T-cell (primary cell): Measurements from ENCODE around the gene ADGRD1. TPM values are rescaled to one million over a fixed set of nuclear protein-coding genes. Genes with fewer than 3 reads are reported as not detected.

Experiments
- ATAC-seq, 4 experiments: fragments of 200-7000 bp in 3 of 4; fragments of 150-1000 bp in 1 of 4; cut with Tn5 transposase; replicated peaks in 1 of 4; 1 replicate in 3 of 4; 2 replicates in 1 of 4; pipeline ENCODE4 v1.10.0; 2021; ENCODE audit warnings: moderate library complexity in 3 of 4, mild to moderate bottlenecking in 2 of 4, moderate number of reproducible peaks in 1 of 4
- CTCF ChIA-PET, 2 donors: fragments of 300-600 bp; sonication (Branson Sonifier 250); formaldehyde crosslinking; loops; one replicate each; lab custom pipeline; 2022; ENCODE audit warnings: antibody characterized with exemption in 2 of 2; lab: Charles Lee
- POLR2A ChIA-PET, 2 donors: fragments of 300-600 bp; sonication (Branson Sonifier 250); formaldehyde crosslinking; loops; one replicate each; lab custom pipeline; 2022; ENCODE audit warnings: antibody characterized with exemption in 2 of 2; lab: Charles Lee
- DNase-seq, 35 experiments: peaks; one replicate each; pipeline versions ENCODE4 v3.0.0 to v3.0.0-alpha.2; 2013 to 2023
- H3K27ac ChIP-seq: one replicate; pipeline ENCODE4 v1.5.1; 2013; ENCODE audit warnings: low read length
- H3K27me3 ChIP-seq, 2 experiments: replicated peaks in 1 of 2; 1 replicate in 1 of 2; 2 replicates in 1 of 2; pipeline versions ENCODE4 v1.6.1 to v1.7.0; 2013; ENCODE audit warnings: low read length in 1 of 2, mixed read lengths in 1 of 2; ENCODE audit not compliant: control insufficient read depth in 2 of 2, insufficient read depth in 2 of 2; ENCODE audit errors: extremely low read depth in 1 of 2
- H3K36me3 ChIP-seq, 2 donors: 1 replicate in 1 of 2; 2 replicates in 1 of 2; pipeline versions ENCODE4 v1.6.1 to v1.7.0; 2013; ENCODE audit warnings: low read length in 1 of 2; ENCODE audit not compliant: control insufficient read depth in 2 of 2, insufficient read depth in 1 of 2; ENCODE audit errors: extremely low read depth in 1 of 2
- H3K4me1 ChIP-seq, 2 experiments: 1 replicate in 1 of 2; 2 replicates in 1 of 2; pipeline versions ENCODE4 v1.6.1 to v1.7.0; 2013; ENCODE audit warnings: low read length in 2 of 2, mixed read lengths in 1 of 2; ENCODE audit not compliant: insufficient read depth in 2 of 2, control insufficient read depth in 1 of 2; ENCODE audit errors: extremely low read depth in 1 of 2
- H3K4me3 ChIP-seq, 2 donors: 1 replicate in 1 of 2; 2 replicates in 1 of 2; pipeline versions ENCODE4 v1.5.1 to v1.7.0; 2013; ENCODE audit warnings: mild to moderate bottlenecking in 2 of 2, low read length in 1 of 2, moderate library complexity in 1 of 2; ENCODE audit not compliant: control insufficient read depth in 1 of 2; ENCODE audit errors: extremely low read depth in 1 of 2
- H3K9me3 ChIP-seq: 2 replicates; pipeline ENCODE4 v1.7.0; 2013
- H3K27ac Mint-ChIP-seq, 2 donors: one replicate each; pipeline ENCODE4 v1.8.0; 2020 to 2021; ENCODE audit warnings: mild to moderate bottlenecking in 2 of 2, mixed read lengths in 2 of 2
- H3K27me3 Mint-ChIP-seq, 2 donors: one replicate each; pipeline ENCODE4 v1.8.0; 2021 to 2022; ENCODE audit warnings: mixed read lengths in 2 of 2
- H3K36me3 Mint-ChIP-seq: one replicate; pipeline ENCODE4 v1.8.0; 2021; ENCODE audit warnings: mixed read lengths
- H3K4me1 Mint-ChIP-seq, 3 donors: one replicate each; pipeline ENCODE4 v1.8.0; 2020 to 2022; ENCODE audit warnings: mixed read lengths in 3 of 3, mild to moderate bottlenecking in 1 of 3
- H3K4me3 Mint-ChIP-seq, 3 donors: one replicate each; pipeline ENCODE4 v1.8.0; 2020 to 2022; ENCODE audit warnings: mild to moderate bottlenecking in 3 of 3, mixed read lengths in 3 of 3, moderate library complexity in 3 of 3
- H3K9me3 Mint-ChIP-seq, 3 donors: one replicate each; pipeline ENCODE4 v1.8.0; 2020 to 2022; ENCODE audit warnings: mixed read lengths in 3 of 3
- WGBS: methylation state at CpG from one replicate; pipeline ENCODE4 v1.1.5; 2013; ENCODE audit warnings: missing lambda C conversion rate; ENCODE audit not compliant: insufficient coverage; 5-methylcytosine and 5-hydroxymethylcytosine counted together
- total RNA-seq, 35 experiments: library from RNA in 6 of 35; stranded (reverse) in 6 of 35; fragments of 120-200 nt in 1 of 35; gene quantifications; one replicate each; pipeline versions ENCODE4 v1.2.1 to v1.2.4 and lab custom pipeline; 2013 to 2026

Gene ADGRD1
- total RNA-seq, 5 donors from 2014 or later (not counting 1 experiment from before 2014, with no cell fraction given) = 0.29 to 1.1 (median 0.43) TPM; not detected in 1

GRCh38 chr12:131004166-131004565 is 50.5 kb downstream of the ADGRD1 start:
- Histone ChIP-seq H3K4me3 (no peak overlapping the region), H3K27me3 (peaks cover 0 to 27% of the 10 kb centered on the region in 2 experiments), H3K36me3 (no peaks in the 10 kb centered on the region), H3K9me3 (no peaks in the 10 kb centered on the region), H3K27ac (no peak overlapping the region), H3K4me1 (no peaks in the 10 kb centered on the region)
- Mint-ChIP-seq H3K36me3 (no peaks in the 10 kb centered on the region), H3K27ac (no peak overlapping the region), H3K4me1 (no peaks in the 10 kb centered on the region), H3K4me3 (peak overlapping the region in 1 of 3 donors; percentile 44), H3K9me3 (no peaks in the 10 kb centered on the region), H3K27me3 (peaks cover 3 to 8% of the 10 kb centered on the region in 2 donors)
- no peak for DNase-seq
- ATAC-seq = no peak
- 77% methylated on average over 17 of the region's 22 CpGs for WGBS
- POLR2A ChIA-PET = no interaction called here
- CTCF ChIA-PET = no interaction called here

GRCh38 chr12:131005161-131006035 is 51.7 kb downstream of the ADGRD1 start:
- ChIA-PET CTCF (no interaction called here), POLR2A (no interaction called here)
- peaks cover 6 to 8% of the 10 kb centered on the region in 2 donors for H3K27me3 Mint-ChIP-seq
- Histone ChIP-seq H3K9me3 (no peaks in the 10 kb centered on the region), H3K27me3 (peaks cover 0 to 27% of the 10 kb centered on the region in 2 experiments), H3K27ac (no peak overlapping the region), H3K4me1 (no peaks in the 10 kb centered on the region), H3K36me3 (no peaks in the 10 kb centered on the region), H3K4me3 (no peak overlapping the region)
- WGBS = 72% methylated on average over 12 of the region's 18 CpGs
- no peak overlapping the region for H3K27ac Mint-ChIP-seq
- ATAC-seq (peak in 1 of 4 experiments; percentile 27), DNase-seq (no peak)
- no peaks in the 10 kb centered on the region for H3K36me3 Mint-ChIP-seq
- H3K9me3 Mint-ChIP-seq = no peaks in the 10 kb centered on the region
- H3K4me1 Mint-ChIP-seq = no peaks in the 10 kb centered on the region
- H3K4me3 Mint-ChIP-seq = no peak overlapping the region

GRCh38 chr12:131006036-131006735 is 52.5 kb downstream of the ADGRD1 start:
- H3K27ac ChIP-seq = no peak overlapping the region
- DNase-seq (no peak), ATAC-seq (no peak)
- POLR2A ChIA-PET = no interaction called here
- peaks cover 8% of the 10 kb centered on the region in 2 donors for H3K27me3 Mint-ChIP-seq
- H3K4me1 Mint-ChIP-seq = no peaks in the 10 kb centered on the region
- CTCF ChIA-PET = no interaction called here
- 60% methylated on average over 14 of the region's 21 CpGs for WGBS
- no peaks in the 10 kb centered on the region for H3K9me3 ChIP-seq
- no peak overlapping the region for H3K27ac Mint-ChIP-seq
- no peaks in the 10 kb centered on the region for H3K36me3 Mint-ChIP-seq
- H3K27me3 ChIP-seq = peaks cover 0 to 27% of the 10 kb centered on the region in 2 experiments
- no peak overlapping the region for H3K4me3 ChIP-seq
- H3K4me1 ChIP-seq = no peaks in the 10 kb centered on the region
- no peaks in the 10 kb centered on the region for H3K36me3 ChIP-seq
- no peak overlapping the region for H3K4me3 Mint-ChIP-seq
- no peaks in the 10 kb centered on the region for H3K9me3 Mint-ChIP-seq

- 70% methylated on average over 20 of the region's 20 CpGs for WGBS
- ChIA-PET POLR2A (no interaction called here), CTCF (no interaction called here)
- H3K27ac Mint-ChIP-seq = no peak overlapping the region
- ATAC-seq (no peak), DNase-seq (no peak)
- H3K4me1 Mint-ChIP-seq = no peaks in the 10 kb centered on the region
- Histone ChIP-seq H3K9me3 (no peaks in the 10 kb centered on the region), H3K36me3 (no peaks in the 10 kb centered on the region), H3K27me3 (peaks cover 0 to 27% of the 10 kb centered on the region in 2 experiments), H3K4me1 (no peaks in the 10 kb centered on the region), H3K27ac (no peak overlapping the region), H3K4me3 (no peak overlapping the region)
- H3K9me3 Mint-ChIP-seq = no peaks in the 10 kb centered on the region
- no peak overlapping the region for H3K4me3 Mint-ChIP-seq
- H3K27me3 Mint-ChIP-seq = peaks cover 8% of the 10 kb centered on the region in 2 donors
- H3K36me3 Mint-ChIP-seq = no peaks in the 10 kb centered on the region
Observed at GRCh38 chr12:131007031-131007739, 53.5 kb downstream of the ADGRD1 start.

- no peak for ATAC-seq
- POLR2A ChIA-PET = no interaction called here
- H3K4me1 ChIP-seq = no peaks in the 10 kb centered on the region
Observed at GRCh38 chr12:131007740-131008117, 54.0 kb downstream of the ADGRD1 start.

GRCh38 chr12:131008131-131008912 is 54.6 kb downstream of the ADGRD1 start:
- Histone ChIP-seq H3K36me3 (no peaks in the 10 kb centered on the region), H3K9me3 (no peaks in the 10 kb centered on the region), H3K27ac (no peak overlapping the region), H3K4me3 (no peak overlapping the region), H3K4me1 (no peaks in the 10 kb centered on the region), H3K27me3 (peaks cover 0 to 30% of the 10 kb centered on the region in 2 experiments)
- H3K27me3 Mint-ChIP-seq = peaks cover 8% of the 10 kb centered on the region in 2 donors
- no peaks in the 10 kb centered on the region for H3K9me3 Mint-ChIP-seq
- ChIA-PET POLR2A (no interaction called here), CTCF (no interaction called here)
- H3K27ac Mint-ChIP-seq = no peak overlapping the region
- no peaks in the 10 kb centered on the region for H3K36me3 Mint-ChIP-seq
- 81% methylated on average over 23 of the region's 26 CpGs for WGBS
- no peak for DNase-seq
- H3K4me1 Mint-ChIP-seq = no peaks in the 10 kb centered on the region
- ATAC-seq = no peak
- no peak overlapping the region for H3K4me3 Mint-ChIP-seq

More at GRCh38 chr12:131007740-131008117, 54.0 kb downstream of the ADGRD1 start:
- Histone ChIP-seq H3K27ac (no peak overlapping the region), H3K9me3 (no peaks in the 10 kb centered on the region), H3K4me3 (no peak overlapping the region), H3K36me3 (no peaks in the 10 kb centered on the region), H3K27me3 (peaks cover 0 to 31% of the 10 kb centered on the region in 2 experiments)
- H3K4me1 Mint-ChIP-seq = no peaks in the 10 kb centered on the region
- WGBS = 60% methylated on average over 3 of the region's 3 CpGs
- H3K4me3 Mint-ChIP-seq = no peak overlapping the region
- no peak overlapping the region for H3K27ac Mint-ChIP-seq
- H3K36me3 Mint-ChIP-seq = no peaks in the 10 kb centered on the region
- no peak for DNase-seq
- no peaks in the 10 kb centered on the region for H3K9me3 Mint-ChIP-seq
- CTCF ChIA-PET = no interaction called here
- H3K27me3 Mint-ChIP-seq = peaks cover 8% of the 10 kb centered on the region in 2 donors
